ENCODE measurements around the gene ETS1.

The ETS1 gene

GRCh38 chr11:128480066-128480465, 107.3 kb downstream of the ETS1 start:
- no peak for DNase-seq (ENCODE audit: low spot score)

GRCh38 chr11:128479144-128479543, 108.2 kb downstream of the ETS1 start:
- no peak for DNase-seq (ENCODE audit: low spot score)

- no peak for DNase-seq (ENCODE audit: low spot score)
These were observed 109.1 kb downstream of the ETS1 start for GRCh38 chr11:128478305-128478704.

GRCh38 chr11:128477811-128478210, 109.5 kb downstream of the ETS1 start:
- DNase-seq (ENCODE audit: low spot score) = no peak

GRCh38 chr11:128477278-128477677, 110.1 kb downstream of the ETS1 start:
- DNase-seq (ENCODE audit: low spot score) = no peak

- DNase-seq (ENCODE audit: low spot score) = no peak
These were observed 110.6 kb downstream of the ETS1 start for GRCh38 chr11:128476729-128477128.

- DNase-seq (ENCODE audit: low spot score) = no peak
These were observed 111.3 kb downstream of the ETS1 start for GRCh38 chr11:128476049-128476448.

GRCh38 chr11:128474036-128474874, 113.1 kb downstream of the ETS1 start:
- DNase-seq (ENCODE audit: low spot score) = no peak

- no peak for DNase-seq (ENCODE audit: low spot score)
These were observed 113.7 kb downstream of the ETS1 start for GRCh38 chr11:128473636-128474035.

GRCh38 chr11:128472128-128473089, 114.9 kb downstream of the ETS1 start:
- DNase-seq (ENCODE audit: low spot score) = no peak

GRCh38 chr11:128471138-128471661, 116.2 kb downstream of the ETS1 start:
- no peak for DNase-seq (ENCODE audit: low spot score)

GRCh38 chr11:128470081-128470480, 117.3 kb downstream of the ETS1 start:
- DNase-seq (ENCODE audit: low spot score) = no peak

- DNase-seq (ENCODE audit: low spot score) = no peak
These were observed 118.1 kb downstream of the ETS1 start for GRCh38 chr11:128469220-128469619.

- DNase-seq (ENCODE audit: low spot score) = no peak
These were observed 119.2 kb downstream of the ETS1 start for GRCh38 chr11:128468111-128468510.

GRCh38 chr11:128467610-128468041, 119.7 kb downstream of the ETS1 start:
- DNase-seq (ENCODE audit: low spot score) = peak; percentile 85

- DNase-seq (ENCODE audit: low spot score) = no peak
These were observed 120.3 kb downstream of the ETS1 start for GRCh38 chr11:128467041-128467440.

GRCh38 chr11:128465946-128466705, 121.2 kb downstream of the ETS1 start:
- no peak for DNase-seq (ENCODE audit: low spot score)

GRCh38 chr11:128465531-128465930, 121.8 kb downstream of the ETS1 start:
- DNase-seq (ENCODE audit: low spot score) = no peak

- DNase-seq (ENCODE audit: low spot score) = no peak
These were observed 122.4 kb downstream of the ETS1 start for GRCh38 chr11:128464878-128465450.

GRCh38 chr11:128463979-128464378, 123.4 kb downstream of the ETS1 start:
- DNase-seq (ENCODE audit: low spot score) = no peak

GRCh38 chr11:128463371-128463829, 124.0 kb downstream of the ETS1 start:
- DNase-seq (ENCODE audit: low spot score) = no peak
